CD8-positive, alpha-beta memory T cell (primary cell): Measurements from ENCODE around the gene QRICH1. TPM values are rescaled to one million over a fixed set of nuclear protein-coding genes. Genes with fewer than 3 reads are reported as not detected.

Experiments used
- CTCF ChIA-PET: fragments of 350-600 bp; sonication (Branson Sonifier 250); formaldehyde crosslinking; loops from one replicate; lab custom pipeline; 2021; ENCODE audit warnings: antibody characterized with exemption; lab: Charles Lee
- POLR2A ChIA-PET: fragments of 350-600 bp; sonication (Branson Sonifier 250); formaldehyde crosslinking; loops from one replicate; lab custom pipeline; 2021; ENCODE audit warnings: antibody characterized with exemption; lab: Charles Lee
- DNase-seq, 5 donors: peaks; one replicate each; pipeline versions ENCODE4 v3.0.0 to v3.0.0-alpha.2; 2020 to 2022; ENCODE audit warnings: mixed read lengths in 1 of 5
- H3K27ac ChIP-seq: one replicate; pipeline ENCODE4 v1.7.0; 2013; ENCODE audit warnings: low read depth, mild to moderate bottlenecking, low read length, moderate library complexity
- H3K27me3 ChIP-seq: 2 replicates; pipeline ENCODE4 v1.7.0; 2013; ENCODE audit warnings: low read length, mild to moderate bottlenecking; ENCODE audit not compliant: insufficient read depth, poor library complexity, severe bottlenecking
- H3K36me3 ChIP-seq: 2 replicates; pipeline ENCODE4 v1.7.0; 2013; ENCODE audit warnings: mild to moderate bottlenecking, low read length, moderate library complexity; ENCODE audit not compliant: insufficient read depth
- H3K4me1 ChIP-seq: 2 replicates; pipeline ENCODE4 v1.7.0; 2013; ENCODE audit warnings: mild to moderate bottlenecking, low read length, moderate library complexity; ENCODE audit not compliant: insufficient read depth
- H3K4me3 ChIP-seq: 2 replicates; pipeline ENCODE4 v1.7.0; 2013; ENCODE audit warnings: mild to moderate bottlenecking, low read length
- H3K9me3 ChIP-seq: 2 replicates; pipeline ENCODE4 v1.7.0; 2013; ENCODE audit warnings: mild to moderate bottlenecking, low read length
- H3K27ac Mint-ChIP-seq, 8 donors: one replicate each; pipeline ENCODE4 v1.8.0; 2020 to 2021; ENCODE audit warnings: mixed read lengths in 8 of 8, mild to moderate bottlenecking in 6 of 8, inconsistent platforms in 3 of 8, moderate library complexity in 3 of 8
- H3K27me3 Mint-ChIP-seq, 2 donors: one replicate each; pipeline ENCODE4 v1.8.0; 2020 to 2021; ENCODE audit warnings: mixed read lengths in 2 of 2, mild to moderate bottlenecking in 1 of 2, moderate library complexity in 1 of 2
- H3K36me3 Mint-ChIP-seq, 3 donors: one replicate each; pipeline ENCODE4 v1.8.0; 2020 to 2021; ENCODE audit warnings: mixed read lengths in 3 of 3, inconsistent platforms in 1 of 3, mild to moderate bottlenecking in 1 of 3
- H3K4me1 Mint-ChIP-seq, 3 donors: one replicate each; pipeline ENCODE4 v1.8.0; 2020 to 2021; ENCODE audit warnings: mixed read lengths in 3 of 3, inconsistent platforms in 1 of 3, mild to moderate bottlenecking in 1 of 3
- H3K4me3 Mint-ChIP-seq, 7 donors: one replicate each; pipeline ENCODE4 v1.8.0; 2020 to 2021; ENCODE audit warnings: mixed read lengths in 7 of 7, mild to moderate bottlenecking in 6 of 7, moderate library complexity in 4 of 7, inconsistent platforms in 2 of 7
- H3K9me3 Mint-ChIP-seq, 5 donors: one replicate each; pipeline ENCODE4 v1.8.0; 2020 to 2022; ENCODE audit warnings: mixed read lengths in 5 of 5, mild to moderate bottlenecking in 3 of 5, moderate library complexity in 2 of 5, inconsistent platforms in 1 of 5
- polyA plus RNA-seq: library from polyadenylated mRNA; unstranded; fragments of 300-500 nt; fragmentation: Illumina TruSeq; gene quantifications from one replicate; pipeline ENCODE4 v1.2.3, GENCODE V29; 2021
- total RNA-seq, 2 experiments: library from RNA; stranded (reverse); gene quantifications; one replicate each; pipeline ENCODE4 v1.2.3, GENCODE V29; 2021

QRICH1 gene
- total and polyA plus RNA-seq, 3 experiments from 2014 or later = 30.5 to 134 (median 122) TPM

DNA sequence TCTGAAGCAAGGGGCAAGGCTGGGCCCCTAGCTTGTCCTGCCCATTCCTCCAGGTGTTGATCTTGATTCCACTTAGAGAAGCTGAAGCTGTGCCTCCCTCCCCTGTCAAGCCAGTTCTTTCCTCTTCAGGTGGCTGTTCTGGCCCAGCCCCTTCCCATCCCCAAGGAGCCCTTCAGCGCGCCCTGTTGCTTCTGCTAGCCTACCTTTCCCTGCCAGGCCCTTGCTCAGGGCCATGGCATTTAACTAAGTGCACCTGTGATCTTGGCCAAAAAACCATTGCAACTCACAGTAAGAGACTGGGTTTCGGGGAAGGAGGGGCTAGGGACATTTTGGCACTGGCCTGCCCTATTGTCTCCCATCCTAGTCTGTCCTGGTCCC, 88.6 kb downstream of the QRICH1 start:
- Histone ChIP-seq H3K9me3 (no peaks in the 10 kb centered on the region), H3K4me3 (no peak overlapping the region), H3K36me3 (no peaks in the 10 kb centered on the region), H3K4me1 (peaks cover 14% of the 10 kb centered on the region), H3K27me3 (no peaks in the 10 kb centered on the region), H3K27ac (no peak overlapping the region)
- no peak for DNase-seq
- Mint-ChIP-seq H3K4me3 (peak overlapping the region in 2 of 7 donors; percentile 30 to 32), H3K9me3 (no peaks in the 10 kb centered on the region), H3K27ac (peak overlapping the region in 1 of 8 donors; percentile 78), H3K4me1 (peaks cover 22 to 32% (median 31%) of the 10 kb centered on the region in 3 donors), H3K27me3 (peaks cover 0 to 3% of the 10 kb centered on the region in 2 donors), H3K36me3 (peaks cover 0 to 16% (median 1%) of the 10 kb centered on the region in 3 donors)
- POLR2A ChIA-PET = interaction anchor here (1.2 to 4.7 kb wide), 2 partner anchors 16 kb away, joined by 4 to 79 read pairs; partner anchors contain the start of gene NDUFAF3
- CTCF ChIA-PET = interaction anchor here (6.2 to 10.1 kb wide), 2 partner anchors 16 to 18 kb away, joined by 109 to 121 read pairs; partner anchors contain the start of genes NDUFAF3 and P4HTM

DNA sequence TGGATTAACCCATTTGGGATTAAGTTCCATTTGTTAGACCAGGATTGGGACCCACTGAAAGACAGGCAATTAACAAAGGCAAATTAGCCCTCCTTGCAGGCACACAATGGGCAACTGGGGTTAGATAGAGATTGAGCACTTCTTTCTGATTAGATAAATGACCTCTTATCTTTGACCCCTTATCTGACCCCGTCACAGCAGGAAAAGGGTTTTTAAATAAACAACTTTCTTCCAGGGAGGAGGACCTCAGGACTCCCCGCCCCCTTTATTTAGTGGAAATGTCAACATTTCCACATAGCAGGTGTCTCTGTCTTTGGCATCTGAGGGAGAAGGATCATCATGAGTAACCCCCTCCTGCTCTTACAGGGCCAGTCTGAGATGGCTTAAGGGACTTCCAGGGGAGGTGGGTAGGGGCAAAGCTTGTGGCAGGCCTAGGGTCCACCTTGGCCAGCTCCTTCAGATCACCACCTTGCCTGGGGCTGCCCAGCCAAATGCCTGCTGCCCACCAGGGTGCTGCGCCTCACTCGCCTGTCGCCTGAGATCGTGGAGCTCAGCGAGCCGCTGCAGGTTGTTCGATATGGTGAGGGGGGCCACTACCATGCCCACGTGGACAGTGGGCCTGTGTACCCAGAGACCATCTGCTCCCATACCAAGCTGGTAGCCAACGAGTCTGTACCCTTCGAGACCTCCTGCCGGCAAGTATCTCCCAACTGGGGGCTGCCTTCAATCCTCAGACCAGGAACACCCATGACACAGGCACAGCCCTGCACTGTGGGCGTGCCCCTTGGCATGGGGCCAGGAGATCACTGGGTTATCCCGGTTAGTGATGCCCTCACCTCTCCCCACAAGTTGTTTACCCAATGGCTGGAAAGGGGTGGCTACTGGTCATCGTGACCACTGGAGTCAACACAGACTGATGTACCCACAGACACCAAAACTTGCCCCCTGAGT, 89.2 kb downstream of the QRICH1 start:
- peaks cover 0 to 3% of the 10 kb centered on the region in 2 donors for H3K27me3 Mint-ChIP-seq
- H3K4me1 Mint-ChIP-seq = peaks cover 25 to 32% (median 31%) of the 10 kb centered on the region in 3 donors
- Histone ChIP-seq H3K27me3 (no peaks in the 10 kb centered on the region), H3K27ac (no peak overlapping the region), H3K9me3 (no peaks in the 10 kb centered on the region), H3K4me3 (no peak overlapping the region), H3K36me3 (no peaks in the 10 kb centered on the region), H3K4me1 (peaks cover 14% of the 10 kb centered on the region)
- H3K4me3 Mint-ChIP-seq = peak overlapping the region in 3 of 7 donors; percentile 11 to 32 (median 30)
- H3K36me3 Mint-ChIP-seq = peaks cover 0 to 16% (median 1%) of the 10 kb centered on the region in 3 donors
- H3K9me3 Mint-ChIP-seq = no peaks in the 10 kb centered on the region
- H3K27ac Mint-ChIP-seq = no peak overlapping the region
- DNase-seq = no peak
- CTCF ChIA-PET = interaction anchor here (1.0 to 10.1 kb wide), 3 partner anchors 16 to 19 kb away, joined by 4 to 121 read pairs (median 109); partner anchors contain the start of genes NDUFAF3 and P4HTM
- POLR2A ChIA-PET = interaction anchor here (1.2 to 4.7 kb wide), 2 partner anchors 15 to 17 kb away, joined by 4 to 79 read pairs; partner anchors contain the start of gene NDUFAF3

DNA sequence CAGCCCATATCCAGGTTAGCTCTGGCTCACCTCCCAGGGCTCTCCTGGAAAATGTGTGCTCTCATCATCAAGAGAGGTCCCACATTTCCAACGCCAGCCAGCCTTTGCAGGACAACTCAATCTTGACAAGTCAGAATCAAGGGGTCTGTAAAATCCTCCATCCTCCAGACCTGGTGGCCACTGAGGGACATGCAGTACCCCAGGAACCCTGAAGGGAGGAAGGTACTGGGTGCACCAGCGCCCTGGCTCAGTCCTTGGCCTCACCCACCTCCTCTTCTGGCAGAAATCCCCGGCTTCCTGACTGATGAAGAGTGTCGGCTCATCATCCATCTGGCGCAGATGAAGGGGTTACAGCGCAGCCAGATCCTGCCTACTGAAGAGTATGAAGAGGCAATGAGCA, 92.7 kb downstream of the QRICH1 start:
- H3K27ac ChIP-seq = no peak overlapping the region
- ChIA-PET CTCF (interaction anchor here (1.0 to 1.8 kb wide), 2 partner anchors 13 kb away, joined by 4 to 6 read pairs; no protein-coding TSS in a partner anchor), POLR2A (no interaction called here)
- H3K36me3 Mint-ChIP-seq = peaks cover 0 to 7% (median 1%) of the 10 kb centered on the region in 3 donors
- H3K4me1 ChIP-seq = peaks cover under 1% of the 10 kb centered on the region
- H3K4me3 ChIP-seq = no peak overlapping the region
- no peak for DNase-seq
- no peaks in the 10 kb centered on the region for H3K9me3 Mint-ChIP-seq
- H3K36me3 ChIP-seq = no peaks in the 10 kb centered on the region
- no peaks in the 10 kb centered on the region for H3K27me3 Mint-ChIP-seq
- H3K4me1 Mint-ChIP-seq = peaks cover under 1 to 5% (median under 1%) of the 10 kb centered on the region in 3 donors
- H3K4me3 Mint-ChIP-seq = peak overlapping the region in 1 of 7 donors; percentile 50
- peak overlapping the region in 3 of 8 donors; percentile 63 to 94 (median 64) for H3K27ac Mint-ChIP-seq
- no peaks in the 10 kb centered on the region for H3K9me3 ChIP-seq
- no peaks in the 10 kb centered on the region for H3K27me3 ChIP-seq

DNA sequence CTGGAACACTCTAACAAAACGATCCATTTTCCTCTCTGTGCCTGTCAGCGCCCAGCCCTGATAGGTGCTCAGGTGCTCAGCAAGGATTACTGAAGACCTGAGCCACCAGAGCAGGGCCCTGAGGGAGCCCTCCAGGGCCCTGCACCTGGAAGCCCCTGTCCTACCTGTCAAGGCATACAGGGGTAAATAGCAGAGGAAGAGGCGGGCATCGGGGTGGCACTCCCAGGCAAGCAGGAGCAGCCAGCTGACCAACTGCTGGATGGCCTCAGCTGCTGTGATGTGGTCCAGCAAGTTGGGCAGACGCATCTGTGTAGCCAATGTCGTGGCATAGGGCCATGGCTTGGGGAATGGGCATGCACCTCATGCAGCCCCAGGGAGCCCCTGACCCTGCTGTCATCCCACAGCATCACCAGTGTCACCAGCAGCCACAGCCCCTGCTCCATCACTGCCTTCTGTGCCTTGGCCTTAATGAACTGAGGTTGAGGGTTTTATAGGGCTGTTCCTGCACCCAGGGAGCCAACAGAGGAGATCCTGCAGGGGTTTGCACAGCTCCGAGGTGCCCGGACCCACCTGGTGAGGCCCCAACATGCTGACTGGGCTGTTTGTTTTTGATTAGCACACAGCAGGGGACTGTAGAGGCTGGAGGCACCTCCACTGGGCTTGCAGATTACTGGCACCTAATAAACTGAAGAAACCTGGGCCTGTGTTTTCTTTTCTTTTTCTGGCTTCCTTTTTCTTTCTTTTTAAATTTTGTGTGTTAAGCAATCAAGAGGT, 94.6 kb downstream of the QRICH1 start:
- Histone ChIP-seq H3K4me1 (no peaks in the 10 kb centered on the region), H3K4me3 (no peak overlapping the region), H3K36me3 (no peaks in the 10 kb centered on the region), H3K27me3 (no peaks in the 10 kb centered on the region), H3K9me3 (no peaks in the 10 kb centered on the region), H3K27ac (no peak overlapping the region)
- Mint-ChIP-seq H3K27me3 (no peaks in the 10 kb centered on the region), H3K27ac (peak overlapping the region in 5 of 8 donors; percentile 30 to 60 (median 47)), H3K36me3 (peaks cover 0 to 20% (median 3%) of the 10 kb centered on the region in 3 donors), H3K9me3 (no peaks in the 10 kb centered on the region), H3K4me1 (peaks cover 8 to 10% (median 9%) of the 10 kb centered on the region in 3 donors), H3K4me3 (no peak overlapping the region)
- ChIA-PET POLR2A (no interaction called here), CTCF (interaction anchor here (1.0 to 2.7 kb wide), 3 partner anchors 11 to 23 kb away, joined by 3 to 10 read pairs (median 4); partner anchors contain the start of gene NDUFAF3)
- no peak for DNase-seq

DNA sequence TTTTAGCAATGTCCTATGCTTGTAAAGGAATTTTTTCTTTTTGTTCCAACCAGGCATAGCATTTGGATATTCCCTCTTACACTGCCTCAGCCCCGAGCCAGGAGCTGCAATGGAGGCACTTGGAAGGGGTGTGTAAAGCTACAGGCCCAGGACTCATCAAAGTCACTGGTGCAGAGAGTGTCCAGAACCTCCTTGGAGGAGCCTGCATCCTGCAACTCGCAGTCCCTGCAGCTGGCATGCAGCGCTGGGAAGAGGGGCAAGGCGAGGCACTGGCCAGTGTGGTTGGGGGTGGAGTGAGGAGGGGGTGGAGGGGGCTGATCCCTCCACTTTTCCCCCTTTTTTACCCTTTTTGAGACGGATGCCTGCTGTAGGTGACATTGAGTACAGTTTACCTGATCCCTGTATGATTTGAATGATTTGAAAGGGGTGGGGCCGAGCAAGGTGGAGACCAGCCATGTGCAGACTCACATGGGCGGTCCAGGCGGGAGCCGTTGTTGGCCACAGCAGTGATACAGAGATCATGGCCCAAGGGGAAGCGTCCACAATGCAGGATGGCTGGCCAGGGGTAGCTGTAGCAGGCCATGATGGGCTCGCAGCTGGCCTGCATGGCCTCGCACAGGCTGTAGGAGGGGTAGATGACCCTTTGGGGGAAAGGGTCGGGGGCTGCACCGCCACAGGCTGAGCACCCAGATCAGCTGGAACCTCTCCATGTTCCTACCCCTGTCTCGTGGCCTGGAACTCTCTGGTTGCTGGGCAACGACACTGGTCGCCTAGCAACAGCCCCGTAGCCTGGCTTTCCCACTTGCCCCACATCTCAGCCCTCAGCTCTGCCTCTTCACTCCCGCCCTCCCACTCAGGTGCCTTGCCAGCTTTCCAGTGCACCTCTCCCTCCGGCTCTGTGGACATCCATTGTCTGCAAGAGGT, 95.9 kb downstream of the QRICH1 start:
- no peaks in the 10 kb centered on the region for H3K36me3 ChIP-seq
- H3K4me3 ChIP-seq = no peak overlapping the region
- no peaks in the 10 kb centered on the region for H3K4me1 ChIP-seq
- Mint-ChIP-seq H3K4me1 (peaks cover 14 to 22% (median 20%) of the 10 kb centered on the region in 3 donors), H3K4me3 (no peak overlapping the region), H3K9me3 (no peaks in the 10 kb centered on the region), H3K36me3 (peaks cover 0 to 27% (median 3%) of the 10 kb centered on the region in 3 donors), H3K27me3 (no peaks in the 10 kb centered on the region), H3K27ac (peak overlapping the region in 4 of 8 donors; percentile 7 to 71 (median 62))
- no peak for DNase-seq
- no peaks in the 10 kb centered on the region for H3K9me3 ChIP-seq
- H3K27me3 ChIP-seq = no peaks in the 10 kb centered on the region
- CTCF ChIA-PET = interaction anchor here (1.0 to 2.7 kb wide), 3 partner anchors 9 to 13 kb away, joined by 3 to 10 read pairs (median 6); partner anchors contain the start of gene WDR6
- POLR2A ChIA-PET = interaction anchor here (2.3 kb wide), 1 partner anchor 10 kb away, joined by 7 read pairs; the partner anchor contains the start of gene WDR6
- no peak overlapping the region for H3K27ac ChIP-seq

DNA sequence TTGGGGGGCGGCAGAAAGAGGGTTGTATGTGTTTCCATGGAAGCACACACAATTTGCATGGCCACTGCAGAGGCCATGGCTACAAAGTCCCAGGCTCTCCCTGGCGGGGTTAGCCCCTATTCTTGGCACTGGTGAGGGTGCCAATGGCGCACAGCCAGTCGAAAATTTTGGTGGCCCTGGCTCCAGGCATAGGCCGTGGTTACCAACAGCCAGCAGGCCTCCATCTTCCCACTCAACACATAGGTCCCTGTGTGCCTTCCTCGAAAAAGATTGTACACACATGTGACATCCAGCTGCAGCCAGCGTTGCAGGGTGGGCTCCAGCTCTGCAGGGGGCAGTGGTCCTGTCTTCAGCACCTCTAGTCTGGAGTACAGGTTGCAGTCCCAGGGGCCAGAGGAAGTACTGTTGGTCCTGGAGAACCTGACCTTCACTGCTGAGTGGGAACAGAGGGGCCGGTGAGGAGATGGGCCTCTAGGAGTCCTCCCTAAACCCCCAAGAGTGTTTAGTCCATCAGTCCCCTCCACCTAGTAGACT, 96.7 kb downstream of the QRICH1 start:
- Histone ChIP-seq H3K4me3 (no peak overlapping the region), H3K4me1 (peaks cover 1% of the 10 kb centered on the region), H3K27me3 (no peaks in the 10 kb centered on the region), H3K27ac (no peak overlapping the region), H3K9me3 (no peaks in the 10 kb centered on the region), H3K36me3 (no peaks in the 10 kb centered on the region)
- H3K4me1 Mint-ChIP-seq = peaks cover 14 to 23% (median 21%) of the 10 kb centered on the region in 3 donors
- H3K36me3 Mint-ChIP-seq = peaks cover 0 to 27% (median 2%) of the 10 kb centered on the region in 3 donors
- H3K27me3 Mint-ChIP-seq = no peaks in the 10 kb centered on the region
- ChIA-PET POLR2A (interaction anchor here (2.3 kb wide), 1 partner anchor 10 kb away, joined by 7 read pairs; the partner anchor contains the start of gene WDR6), CTCF (no interaction called here)
- H3K4me3 Mint-ChIP-seq = no peak overlapping the region
- H3K9me3 Mint-ChIP-seq = no peaks in the 10 kb centered on the region
- DNase-seq = no peak
- peak overlapping the region in 3 of 8 donors; percentile 7 to 71 (median 55) for H3K27ac Mint-ChIP-seq
